Mononuclear cell (primary cell): Measurements from ENCODE around the gene SHTN1. TPM values are rescaled to one million over a fixed set of nuclear protein-coding genes. Genes with fewer than 3 reads are reported as not detected.

Experiments
- H3K27me3 ChIP-seq: 2 replicates; pipeline ENCODE4 v1.6.0; 2011; ENCODE audit warnings: low read length, control low read depth; ENCODE audit not compliant: insufficient read depth
- H3K4me1 ChIP-seq: 2 replicates; pipeline ENCODE4 v1.5.1; 2011; ENCODE audit warnings: mild to moderate bottlenecking, low read length, control low read depth; ENCODE audit not compliant: insufficient read depth
- H3K4me3 ChIP-seq: 2 replicates; pipeline ENCODE4 v1.5.1; 2011; ENCODE audit warnings: mild to moderate bottlenecking, low read length, moderate library complexity
- H3K9me3 ChIP-seq: 2 replicates; pipeline ENCODE4 v1.5.1; 2011; ENCODE audit warnings: low read depth, mild to moderate bottlenecking, control low read depth, low read length
- total RNA-seq: library from RNA; depleted of rRNA; stranded (reverse); fragments of >200 nt; gene quantifications from one replicate; pipeline ENCODE4 v1.2.3, GENCODE V29; 2012

The SHTN1 gene
- total RNA-seq, 1 donor = 10.0 TPM

- Histone ChIP-seq H3K4me1 (no peaks in the 10 kb centered on the region), H3K27me3 (no peaks in the 10 kb centered on the region), H3K4me3 (no peak overlapping the region), H3K9me3 (no peaks in the 10 kb centered on the region)
Observed at GRCh38 chr10:116913695-116914094, 91.3 kb downstream of the SHTN1 start.

GRCh38 chr10:116912162-116912561 is 92.8 kb downstream of the SHTN1 start:
- Histone ChIP-seq H3K4me3 (no peak overlapping the region), H3K27me3 (no peaks in the 10 kb centered on the region), H3K4me1 (no peaks in the 10 kb centered on the region), H3K9me3 (no peaks in the 10 kb centered on the region)

GRCh38 chr10:116910910-116911309 is 94.1 kb downstream of the SHTN1 start:
- Histone ChIP-seq H3K27me3 (no peaks in the 10 kb centered on the region), H3K4me3 (no peak overlapping the region), H3K4me1 (no peaks in the 10 kb centered on the region), H3K9me3 (no peaks in the 10 kb centered on the region)

GRCh38 chr10:116909307-116909706 is 95.7 kb downstream of the SHTN1 start:
- Histone ChIP-seq H3K4me3 (no peak overlapping the region), H3K27me3 (no peaks in the 10 kb centered on the region), H3K4me1 (no peaks in the 10 kb centered on the region), H3K9me3 (no peaks in the 10 kb centered on the region)

GRCh38 chr10:116907245-116907987 is 97.6 kb downstream of the SHTN1 start:
- Histone ChIP-seq H3K4me3 (no peak overlapping the region), H3K27me3 (no peaks in the 10 kb centered on the region), H3K4me1 (no peaks in the 10 kb centered on the region), H3K9me3 (no peaks in the 10 kb centered on the region)

- Histone ChIP-seq H3K4me1 (no peaks in the 10 kb centered on the region), H3K4me3 (no peak overlapping the region), H3K9me3 (no peaks in the 10 kb centered on the region), H3K27me3 (no peaks in the 10 kb centered on the region)
Observed at GRCh38 chr10:116905845-116906210, 99.2 kb downstream of the SHTN1 start.

- no peaks in the 10 kb centered on the region for H3K4me1 ChIP-seq
Observed at GRCh38 chr10:116899626-116900025, 105.4 kb downstream of the SHTN1 start.

GRCh38 chr10:116893686-116894037 is 111.3 kb downstream of the SHTN1 start:
- H3K4me3 ChIP-seq = no peak overlapping the region
- H3K9me3 ChIP-seq = no peaks in the 10 kb centered on the region

More at GRCh38 chr10:116899626-116900025, 105.4 kb downstream of the SHTN1 start:
- no peaks in the 10 kb centered on the region for H3K9me3 ChIP-seq
- no peaks in the 10 kb centered on the region for H3K27me3 ChIP-seq
- H3K4me3 ChIP-seq = no peak overlapping the region

GRCh38 chr10:116892907-116893685 is 111.9 kb downstream of the SHTN1 start:
- no peaks in the 10 kb centered on the region for H3K9me3 ChIP-seq
- H3K4me1 ChIP-seq = no peaks in the 10 kb centered on the region
- H3K4me3 ChIP-seq = no peak overlapping the region
- H3K27me3 ChIP-seq = peaks cover 7% of the 10 kb centered on the region

More at GRCh38 chr10:116893686-116894037, 111.3 kb downstream of the SHTN1 start:
- Histone ChIP-seq H3K27me3 (peaks cover 7% of the 10 kb centered on the region), H3K4me1 (no peaks in the 10 kb centered on the region)

- Histone ChIP-seq H3K27me3 (peaks cover 7% of the 10 kb centered on the region), H3K9me3 (no peaks in the 10 kb centered on the region), H3K4me1 (no peaks in the 10 kb centered on the region), H3K4me3 (no peak overlapping the region)
Observed at GRCh38 chr10:116891208-116891607, 113.8 kb downstream of the SHTN1 start.

- H3K9me3 ChIP-seq = no peaks in the 10 kb centered on the region
- no peak overlapping the region for H3K4me3 ChIP-seq
- H3K27me3 ChIP-seq = peaks cover 7% of the 10 kb centered on the region
- no peaks in the 10 kb centered on the region for H3K4me1 ChIP-seq
Observed at GRCh38 chr10:116889066-116889465, 115.9 kb downstream of the SHTN1 start.

- no peaks in the 10 kb centered on the region for H3K9me3 ChIP-seq
- peaks cover 7% of the 10 kb centered on the region for H3K27me3 ChIP-seq
- H3K4me1 ChIP-seq = no peaks in the 10 kb centered on the region
- H3K4me3 ChIP-seq = no peak overlapping the region
Observed at GRCh38 chr10:116888380-116889055, 116.5 kb downstream of the SHTN1 start.

- Histone ChIP-seq H3K4me1 (no peaks in the 10 kb centered on the region), H3K27me3 (peaks cover 4% of the 10 kb centered on the region), H3K4me3 (no peak overlapping the region), H3K9me3 (no peaks in the 10 kb centered on the region)
Observed at GRCh38 chr10:116886772-116887171, 118.2 kb downstream of the SHTN1 start.

- Histone ChIP-seq H3K27me3 (no peaks in the 10 kb centered on the region), H3K4me1 (no peaks in the 10 kb centered on the region), H3K9me3 (no peaks in the 10 kb centered on the region), H3K4me3 (no peak overlapping the region)
Observed at GRCh38 chr10:116882639-116883038, 122.3 kb downstream of the SHTN1 start.

GRCh38 chr10:116880716-116881482 is 124.1 kb downstream of the SHTN1 start:
- Histone ChIP-seq H3K4me1 (no peaks in the 10 kb centered on the region), H3K9me3 (no peaks in the 10 kb centered on the region), H3K27me3 (no peaks in the 10 kb centered on the region), H3K4me3 (no peak overlapping the region)
